Raji (cell line): ENCODE data around the gene SRGAP1.

Experiments
- POLR2A ChIP-seq: IDR thresholded peaks from 2 replicates; pipeline ENCODE4 v1.6.1; 2011; ENCODE audit warnings: low read depth, low read length, control low read depth; ENCODE audit not compliant: insufficient read depth

SRGAP1 gene

GRCh38 chr12:63877693-63878092, 33.2 kb downstream of the SRGAP1 start:
- TF ChIP-seq POLR2A: no peak

- TF ChIP-seq POLR2A: no peak
Observed at GRCh38 chr12:63880742-63881263, 36.3 kb downstream of the SRGAP1 start.

- no peak for TF ChIP-seq POLR2A
Observed at GRCh38 chr12:63882844-63883243, 38.3 kb downstream of the SRGAP1 start.

GRCh38 chr12:63885401-63885800, 40.9 kb downstream of the SRGAP1 start:
- no peak for TF ChIP-seq POLR2A

- TF ChIP-seq POLR2A: no peak
Observed at GRCh38 chr12:63888908-63889635, 44.6 kb downstream of the SRGAP1 start.

GRCh38 chr12:63889721-63890509, 45.4 kb downstream of the SRGAP1 start:
- no peak for TF ChIP-seq POLR2A

GRCh38 chr12:63893170-63893569, 48.7 kb downstream of the SRGAP1 start:
- no peak for TF ChIP-seq POLR2A

- TF ChIP-seq POLR2A: no peak
Observed at GRCh38 chr12:63894132-63894531, 49.6 kb downstream of the SRGAP1 start.

GRCh38 chr12:63895841-63896240, 51.3 kb downstream of the SRGAP1 start:
- TF ChIP-seq POLR2A: no peak

- TF ChIP-seq POLR2A: no peak
Observed at GRCh38 chr12:63897931-63898330, 53.4 kb downstream of the SRGAP1 start.

- TF ChIP-seq POLR2A: no peak
Observed at GRCh38 chr12:63898764-63899337, 54.4 kb downstream of the SRGAP1 start.

- TF ChIP-seq POLR2A: no peak
Observed at GRCh38 chr12:63899396-63899795, 54.9 kb downstream of the SRGAP1 start.

- TF ChIP-seq POLR2A: no peak
Observed at GRCh38 chr12:63900922-63901793, 56.7 kb downstream of the SRGAP1 start.

- no peak for TF ChIP-seq POLR2A
Observed at GRCh38 chr12:63904653-63905052, 60.2 kb downstream of the SRGAP1 start.

GRCh38 chr12:63905544-63905943, 61.0 kb downstream of the SRGAP1 start:
- no peak for TF ChIP-seq POLR2A
